GM23338 (cell line): ENCODE measurements around the gene SFXN1. TPM values are rescaled to one million over a fixed set of nuclear protein-coding genes. Genes with fewer than 3 reads are reported as not detected.

Experiments used
- JUNB ChIP-seq: IDR thresholded peaks from one replicate; pipeline ENCODE4 v1.6.1; 2016; ENCODE audit warnings: antibody characterized with exemption; ENCODE audit not compliant: unreplicated experiment
- NANOG ChIP-seq: IDR thresholded peaks from 2 replicates; pipeline ENCODE4 v1.6.1; 2016; ENCODE audit warnings: antibody characterized with exemption, borderline replicate concordance
- POLR2AphosphoS5 ChIP-seq: IDR thresholded peaks from 2 replicates; pipeline ENCODE4 v1.6.1; 2016; ENCODE audit warnings: antibody characterized with exemption, low read depth
- STAT1 ChIP-seq: IDR thresholded peaks from one replicate; pipeline ENCODE4 v1.6.1; 2016; ENCODE audit warnings: antibody characterized with exemption; ENCODE audit not compliant: unreplicated experiment
- ZNF114 ChIP-seq: fragments of 250-450 bp; sonication (Bioruptor Pico); IDR thresholded peaks from 2 replicates; pipeline ENCODE4 v1.5.0; 2020; ENCODE audit warnings: mild to moderate bottlenecking, moderate library complexity
- ZNF331 ChIP-seq: fragments of 250-450 bp; sonication (Bioruptor Pico); IDR thresholded peaks from 2 replicates; pipeline ENCODE4 v1.5.0; 2020; ENCODE audit warnings: low read depth, mild to moderate bottlenecking, moderate library complexity
- polyA plus RNA-seq: library from polyadenylated mRNA; unstranded; fragments of >200 nt; fragmentation: Nextera tagmentation; extraction: Ambion mirVana; gene quantifications from 2 replicates; pipeline ENCODE4 v1.2.1, GENCODE V29; 2016
- total RNA-seq: library from RNA; depleted of rRNA; stranded (reverse); fragments of >200 nt; shearing (Covaris generic); gene quantifications from 2 replicates; pipeline ENCODE4 v1.2.3, GENCODE V29; 2014
- TF ChIP-seq, protein P1 (sequence below): fragments of 250-450 bp; sonication (Bioruptor Pico); IDR thresholded peaks from 2 replicates; pipeline ENCODE4 v1.5.0; 2020; ENCODE audit warnings: mild to moderate bottlenecking, moderate library complexity
- TF ChIP-seq, protein P2 (sequence below), 2 experiments: fragments of 200-600 bp in 1 of 2; sonication (generic) in 1 of 2; conservative IDR thresholded peaks; 2 replicates each; pipeline versions ENCODE4 v1.5.1 to v1.6.1; 2016 to 2017; ENCODE audit warnings: antibody characterized with exemption in 2 of 2, low read depth in 2 of 2, mild to moderate bottlenecking in 2 of 2, moderate library complexity in 1 of 2

Gene SFXN1
- total and polyA plus RNA-seq, 2 experiments from 2014 or later: 44.0 to 97.7 TPM

GRCh38 chr5:175572886-175573285 is 94.5 kb downstream of the SFXN1 start (continued):
- TF ChIP-seq, protein P1, sequence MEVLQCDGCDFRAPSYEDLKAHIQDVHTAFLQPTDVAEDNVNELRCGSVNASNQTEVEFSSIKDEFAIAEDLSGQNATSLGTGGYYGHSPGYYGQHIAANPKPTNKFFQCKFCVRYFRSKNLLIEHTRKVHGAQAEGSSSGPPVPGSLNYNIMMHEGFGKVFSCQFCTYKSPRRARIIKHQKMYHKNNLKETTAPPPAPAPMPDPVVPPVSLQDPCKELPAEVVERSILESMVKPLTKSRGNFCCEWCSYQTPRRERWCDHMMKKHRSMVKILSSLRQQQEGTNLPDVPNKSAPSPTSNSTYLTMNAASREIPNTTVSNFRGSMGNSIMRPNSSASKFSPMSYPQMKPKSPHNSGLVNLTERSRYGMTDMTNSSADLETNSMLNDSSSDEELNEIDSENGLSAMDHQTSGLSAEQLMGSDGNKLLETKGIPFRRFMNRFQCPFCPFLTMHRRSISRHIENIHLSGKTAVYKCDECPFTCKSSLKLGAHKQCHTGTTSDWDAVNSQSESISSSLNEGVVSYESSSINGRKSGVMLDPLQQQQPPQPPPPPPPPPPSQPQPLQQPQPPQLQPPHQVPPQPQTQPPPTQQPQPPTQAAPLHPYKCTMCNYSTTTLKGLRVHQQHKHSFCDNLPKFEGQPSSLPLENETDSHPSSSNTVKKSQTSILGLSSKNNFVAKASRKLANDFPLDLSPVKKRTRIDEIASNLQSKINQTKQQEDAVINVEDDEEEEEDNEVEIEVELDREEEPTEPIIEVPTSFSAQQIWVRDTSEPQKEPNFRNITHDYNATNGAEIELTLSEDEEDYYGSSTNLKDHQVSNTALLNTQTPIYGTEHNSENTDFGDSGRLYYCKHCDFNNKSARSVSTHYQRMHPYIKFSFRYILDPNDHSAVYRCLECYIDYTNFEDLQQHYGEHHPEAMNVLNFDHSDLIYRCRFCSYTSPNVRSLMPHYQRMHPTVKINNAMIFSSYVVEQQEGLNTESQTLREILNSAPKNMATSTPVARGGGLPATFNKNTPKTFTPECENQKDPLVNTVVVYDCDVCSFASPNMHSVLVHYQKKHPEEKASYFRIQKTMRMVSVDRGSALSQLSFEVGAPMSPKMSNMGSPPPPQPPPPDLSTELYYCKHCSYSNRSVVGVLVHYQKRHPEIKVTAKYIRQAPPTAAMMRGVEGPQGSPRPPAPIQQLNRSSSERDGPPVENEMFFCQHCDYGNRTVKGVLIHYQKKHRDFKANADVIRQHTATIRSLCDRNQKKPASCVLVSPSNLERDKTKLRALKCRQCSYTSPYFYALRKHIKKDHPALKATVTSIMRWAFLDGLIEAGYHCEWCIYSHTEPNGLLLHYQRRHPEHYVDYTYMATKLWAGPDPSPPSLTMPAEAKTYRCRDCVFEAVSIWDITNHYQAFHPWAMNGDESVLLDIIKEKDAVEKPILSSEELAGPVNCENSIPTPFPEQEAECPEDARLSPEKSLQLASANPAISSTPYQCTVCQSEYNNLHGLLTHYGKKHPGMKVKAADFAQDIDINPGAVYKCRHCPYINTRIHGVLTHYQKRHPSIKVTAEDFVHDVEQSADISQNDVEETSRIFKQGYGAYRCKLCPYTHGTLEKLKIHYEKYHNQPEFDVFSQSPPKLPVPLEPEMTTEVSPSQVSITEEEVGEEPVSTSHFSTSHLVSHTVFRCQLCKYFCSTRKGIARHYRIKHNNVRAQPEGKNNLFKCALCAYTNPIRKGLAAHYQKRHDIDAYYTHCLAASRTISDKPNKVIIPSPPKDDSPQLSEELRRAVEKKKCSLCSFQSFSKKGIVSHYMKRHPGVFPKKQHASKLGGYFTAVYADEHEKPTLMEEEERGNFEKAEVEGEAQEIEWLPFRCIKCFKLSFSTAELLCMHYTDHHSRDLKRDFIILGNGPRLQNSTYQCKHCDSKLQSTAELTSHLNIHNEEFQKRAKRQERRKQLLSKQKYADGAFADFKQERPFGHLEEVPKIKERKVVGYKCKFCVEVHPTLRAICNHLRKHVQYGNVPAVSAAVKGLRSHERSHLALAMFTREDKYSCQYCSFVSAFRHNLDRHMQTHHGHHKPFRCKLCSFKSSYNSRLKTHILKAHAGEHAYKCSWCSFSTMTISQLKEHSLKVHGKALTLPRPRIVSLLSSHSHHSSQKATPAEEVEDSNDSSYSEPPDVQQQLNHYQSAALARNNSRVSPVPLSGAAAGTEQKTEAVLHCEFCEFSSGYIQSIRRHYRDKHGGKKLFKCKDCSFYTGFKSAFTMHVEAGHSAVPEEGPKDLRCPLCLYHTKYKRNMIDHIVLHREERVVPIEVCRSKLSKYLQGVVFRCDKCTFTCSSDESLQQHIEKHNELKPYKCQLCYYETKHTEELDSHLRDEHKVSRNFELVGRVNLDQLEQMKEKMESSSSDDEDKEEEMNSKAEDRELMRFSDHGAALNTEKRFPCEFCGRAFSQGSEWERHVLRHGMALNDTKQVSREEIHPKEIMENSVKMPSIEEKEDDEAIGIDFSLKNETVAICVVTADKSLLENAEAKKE (CRISPR knock-in tag): no peak
- no peak for TF ChIP-seq ZNF114 (CRISPR knock-in tag)
- TF ChIP-seq JUNB: no peak
- TF ChIP-seq ZNF331 (CRISPR knock-in tag): no peak
- TF ChIP-seq STAT1: no peak
- TF ChIP-seq POLR2AphosphoS5: no peak
- no peak for TF ChIP-seq NANOG
- TF ChIP-seq, protein P2, sequence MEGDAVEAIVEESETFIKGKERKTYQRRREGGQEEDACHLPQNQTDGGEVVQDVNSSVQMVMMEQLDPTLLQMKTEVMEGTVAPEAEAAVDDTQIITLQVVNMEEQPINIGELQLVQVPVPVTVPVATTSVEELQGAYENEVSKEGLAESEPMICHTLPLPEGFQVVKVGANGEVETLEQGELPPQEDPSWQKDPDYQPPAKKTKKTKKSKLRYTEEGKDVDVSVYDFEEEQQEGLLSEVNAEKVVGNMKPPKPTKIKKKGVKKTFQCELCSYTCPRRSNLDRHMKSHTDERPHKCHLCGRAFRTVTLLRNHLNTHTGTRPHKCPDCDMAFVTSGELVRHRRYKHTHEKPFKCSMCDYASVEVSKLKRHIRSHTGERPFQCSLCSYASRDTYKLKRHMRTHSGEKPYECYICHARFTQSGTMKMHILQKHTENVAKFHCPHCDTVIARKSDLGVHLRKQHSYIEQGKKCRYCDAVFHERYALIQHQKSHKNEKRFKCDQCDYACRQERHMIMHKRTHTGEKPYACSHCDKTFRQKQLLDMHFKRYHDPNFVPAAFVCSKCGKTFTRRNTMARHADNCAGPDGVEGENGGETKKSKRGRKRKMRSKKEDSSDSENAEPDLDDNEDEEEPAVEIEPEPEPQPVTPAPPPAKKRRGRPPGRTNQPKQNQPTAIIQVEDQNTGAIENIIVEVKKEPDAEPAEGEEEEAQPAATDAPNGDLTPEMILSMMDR (conservative IDR thresholded peaks at IDR 0.05; ENCODE audit: low read depth in 2 of 2): no peak
